NCI-H82 (cell line): ENCODE results near the gene TEX13A.
A peak's percentile ranks its signal among the peaks of the same experiment; 100 is the strongest.
"Not testable (repeated sequence)": the region's sequence is repeated elsewhere in the genome, so short reads cannot be mapped to it uniquely, and the experiment has no call there.

Experiments used
- DNase-seq: peaks from one replicate; lab custom pipeline; 2025; lab: John Stamatoyannopoulos, UW

TEX13A gene, protein sequence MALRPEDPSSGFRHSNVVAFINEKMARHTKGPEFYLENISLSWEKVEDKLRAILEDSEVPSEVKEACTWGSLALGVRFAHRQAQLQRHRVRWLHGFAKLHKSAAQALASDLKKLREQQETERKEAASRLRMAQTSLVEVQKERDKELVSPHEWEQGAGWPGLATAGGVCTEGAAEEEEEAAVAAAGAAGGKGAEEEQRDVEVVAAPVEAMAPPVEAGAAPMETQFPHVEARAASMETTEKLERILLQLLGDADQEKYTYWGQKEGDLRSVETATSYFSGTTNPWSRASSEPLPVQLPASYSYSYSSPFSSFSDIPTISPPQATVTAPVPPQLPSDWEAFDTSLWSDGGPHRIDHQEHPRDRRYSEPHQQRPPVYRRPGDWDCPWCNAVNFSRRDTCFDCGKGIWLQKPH

DNA sequence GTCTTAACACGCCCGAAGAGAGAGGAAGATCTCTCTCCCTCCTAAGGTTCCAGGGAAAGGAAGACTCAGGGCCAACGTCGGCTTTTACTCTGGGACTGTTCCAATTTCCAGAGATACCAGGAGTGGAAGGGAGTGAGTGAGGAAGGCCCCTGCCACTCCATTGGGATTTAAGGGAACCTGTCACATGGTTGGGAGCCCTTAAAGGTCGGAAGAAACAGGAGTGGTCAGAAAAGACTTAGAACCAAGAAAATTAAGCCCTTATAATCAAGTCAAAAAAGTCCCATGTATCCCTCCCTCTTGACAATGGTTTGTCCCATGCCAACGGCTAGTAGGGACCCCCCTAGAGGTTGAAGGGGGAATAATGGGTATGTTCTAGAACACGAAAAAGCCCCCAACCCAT, at the start of gene TEX13A:
TEX13A (minus strand) TSS at position 59 of the 400 bp plus-strand sequence. CDS start 297 bp downstream, outside the sequence.
- DNase-seq: no peak

DNA sequence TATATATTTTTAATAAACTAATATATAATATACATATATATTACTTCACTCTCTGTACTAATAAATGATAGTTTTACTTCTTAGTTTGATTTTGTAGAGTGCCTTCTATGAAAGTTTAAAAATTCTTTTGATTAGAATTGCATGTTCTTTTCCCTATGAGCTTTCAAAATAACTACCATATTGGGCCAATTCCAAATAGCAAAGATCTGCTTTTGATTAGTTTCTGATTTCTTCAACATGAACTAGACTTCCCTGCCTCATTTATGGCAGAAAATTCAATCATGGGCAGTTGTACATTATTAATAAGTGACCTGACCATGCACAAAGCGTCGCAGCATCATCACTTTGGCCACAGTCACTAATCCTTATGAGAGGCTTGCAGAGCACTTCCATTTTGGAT, 48.9 kb upstream of the TEX13A start:
- no peak for DNase-seq

DNA sequence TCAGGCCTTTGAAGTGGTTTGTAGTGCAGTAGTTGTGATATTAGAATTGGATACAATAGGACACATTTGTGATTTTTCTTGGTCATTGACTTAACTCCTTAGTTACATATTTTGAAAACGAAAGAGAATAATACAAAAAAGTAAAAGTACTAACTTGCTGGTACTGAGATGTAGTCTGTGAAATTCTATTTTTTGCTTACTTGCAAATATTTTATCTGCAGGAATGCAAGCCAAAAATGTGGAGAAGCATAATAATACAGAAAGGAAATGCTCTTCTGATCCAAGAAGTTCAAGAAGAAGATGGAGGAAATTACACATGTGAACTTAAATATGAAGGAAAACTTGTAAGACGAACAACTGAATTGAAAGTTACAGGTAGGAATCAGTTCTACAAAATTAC, 46.7 kb upstream of the TEX13A start:
- no peak for DNase-seq

DNA sequence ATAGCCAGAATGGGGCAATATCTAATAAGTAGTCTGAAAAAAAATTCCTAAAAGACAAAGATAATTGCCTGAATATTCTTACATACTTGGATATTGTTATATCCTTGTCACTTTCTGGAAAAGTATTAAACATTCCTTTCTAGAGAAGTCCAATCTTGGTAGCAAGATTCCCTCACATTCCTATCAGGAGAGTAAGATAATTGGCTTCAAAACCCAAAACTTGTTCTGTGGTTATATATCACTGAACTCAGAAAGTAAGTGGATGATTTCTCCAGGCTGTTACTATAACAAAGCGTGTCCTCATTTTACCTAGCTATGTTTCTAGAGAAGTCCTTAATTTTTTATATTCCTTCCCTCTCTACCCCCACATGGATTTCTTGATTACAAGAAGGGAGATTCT, 46.0 kb upstream of the TEX13A start:
- DNase-seq: no peak

DNA sequence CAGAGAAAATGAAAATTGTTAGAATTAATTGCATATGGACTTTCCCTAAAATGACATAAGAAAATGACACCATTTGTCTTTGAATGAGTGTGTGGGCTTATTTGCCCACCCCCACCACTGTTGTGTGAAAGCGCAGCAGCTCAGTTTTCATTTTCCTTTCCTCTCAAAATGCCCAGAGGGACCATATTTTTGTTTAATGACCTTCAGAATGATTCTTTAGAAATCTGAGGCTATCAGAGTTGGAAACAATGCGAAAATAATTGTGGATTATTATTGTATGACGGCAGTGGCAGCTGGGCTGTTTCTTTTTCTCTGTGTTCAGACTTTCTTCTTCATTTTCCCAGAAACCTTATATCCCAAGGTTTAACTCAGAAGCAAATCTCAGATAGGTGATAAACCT, 44.6 kb upstream of the TEX13A start:
- DNase-seq: no peak

DNA sequence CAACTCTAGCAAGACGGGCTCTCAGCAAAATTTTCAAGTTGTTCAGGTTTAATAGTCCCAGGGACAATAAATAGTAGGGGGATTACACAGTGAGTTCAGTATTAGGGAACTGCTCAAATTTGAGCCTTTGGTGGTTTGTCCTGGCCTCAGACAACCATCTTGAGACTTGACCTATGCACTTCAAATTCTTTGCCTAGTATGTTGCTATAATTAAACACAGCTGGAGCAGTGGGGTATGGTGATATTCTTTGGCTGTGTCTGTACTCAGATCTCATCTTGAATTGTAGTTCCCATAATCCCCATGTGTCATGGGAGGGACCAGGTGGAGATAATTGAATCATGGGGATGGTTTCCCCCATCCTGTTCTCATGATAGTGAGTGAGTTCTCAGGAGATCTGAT, 43.3 kb upstream of the TEX13A start:
- no peak for DNase-seq

DNA sequence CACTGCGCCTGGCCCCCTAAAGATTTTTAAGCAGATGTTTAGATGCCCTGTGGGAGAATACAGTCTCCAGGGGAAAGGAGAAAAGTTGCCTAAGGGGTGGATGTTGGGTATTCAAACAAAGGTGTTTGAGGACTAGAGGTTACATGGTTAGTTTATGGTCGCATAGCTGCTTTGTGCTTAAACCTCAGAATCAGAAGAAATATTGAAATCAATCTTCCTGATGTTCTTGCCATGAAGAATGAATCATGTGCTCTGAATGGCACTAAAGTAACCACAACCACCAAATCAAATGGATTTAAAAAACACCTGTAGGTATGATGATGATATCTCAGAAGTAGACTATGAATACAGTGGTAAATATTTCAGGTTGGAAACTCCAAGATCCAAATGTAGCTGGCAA, 42.7 kb upstream of the TEX13A start:
- no peak for DNase-seq

DNA sequence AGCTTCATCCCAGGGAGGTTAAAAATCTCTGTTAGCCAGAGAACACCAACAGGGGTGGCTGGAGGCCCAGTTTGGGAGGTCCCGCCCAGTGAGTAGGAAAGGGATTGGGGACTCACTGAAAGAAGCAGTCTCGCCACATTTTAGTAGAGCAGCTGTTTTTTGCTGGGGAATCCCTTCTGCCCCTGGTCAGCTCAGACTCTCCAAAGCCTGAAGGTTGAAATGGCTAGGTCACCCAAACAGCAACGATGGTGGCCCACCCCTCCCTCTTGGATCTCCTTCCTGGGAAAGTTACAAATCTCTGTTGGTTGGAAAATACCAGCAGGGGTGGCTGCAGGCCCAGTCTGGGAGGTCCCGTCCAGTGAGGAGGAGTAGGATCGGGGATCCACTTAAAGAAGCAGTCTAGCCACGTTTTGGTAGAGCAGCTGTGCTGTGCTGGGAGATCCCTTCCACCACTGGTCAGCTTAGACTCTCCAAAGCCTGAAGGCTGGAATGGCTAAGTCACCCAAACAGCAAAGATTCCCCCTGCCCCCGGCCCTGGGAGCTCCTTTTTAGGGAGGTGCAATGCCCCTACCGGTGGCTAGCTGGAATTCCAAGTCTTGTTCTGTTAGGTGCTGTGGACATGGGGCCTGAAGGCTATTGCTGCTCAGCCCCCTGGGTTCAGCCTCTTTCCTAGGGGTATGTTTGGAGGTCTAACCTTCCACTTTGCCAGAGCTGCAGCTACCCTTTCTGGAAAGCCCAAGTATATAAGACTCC, 40.0 kb upstream of the TEX13A start:
- peak; percentile 13 for DNase-seq

DNA sequence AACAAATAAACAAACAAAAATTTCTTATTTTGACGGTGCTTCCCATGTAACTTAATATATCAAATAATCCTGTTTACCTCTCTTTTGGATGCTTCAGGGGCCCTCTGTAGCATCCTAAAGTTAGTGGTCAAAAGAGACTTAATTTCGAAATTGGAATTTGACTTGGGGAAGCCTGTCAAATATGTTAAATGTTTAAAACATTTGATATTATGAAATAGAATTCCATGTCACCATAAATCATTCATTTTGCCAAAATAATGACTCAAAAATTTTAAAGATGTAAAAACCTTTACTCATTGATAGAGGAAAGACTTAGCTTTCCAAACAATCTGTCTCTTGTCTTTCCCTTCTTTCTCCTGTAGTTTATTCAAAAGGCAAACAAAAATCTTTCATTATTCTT, 20.6 kb upstream of the TEX13A start:
- DNase-seq: no peak

DNA sequence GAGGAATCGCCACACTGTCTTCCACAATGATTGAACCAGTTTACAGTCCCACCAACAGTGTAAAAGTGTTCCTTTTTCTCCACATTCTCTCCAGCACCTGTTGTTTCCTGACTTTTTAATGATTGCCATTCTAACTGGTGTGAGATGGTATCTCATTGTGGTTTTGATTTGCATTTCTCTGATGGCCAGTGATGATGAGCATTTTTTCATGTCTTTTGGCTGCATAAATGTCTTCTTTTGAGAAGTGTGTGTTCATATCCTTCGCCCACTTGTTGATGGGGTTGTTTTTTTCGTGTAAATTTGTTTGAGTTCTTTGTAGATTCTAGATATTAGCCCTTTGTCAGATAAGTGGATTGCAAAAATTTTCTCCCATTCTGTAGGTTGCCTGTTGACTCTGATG, 16.9 kb upstream of the TEX13A start:
- not testable (repeated sequence) for DNase-seq

DNA sequence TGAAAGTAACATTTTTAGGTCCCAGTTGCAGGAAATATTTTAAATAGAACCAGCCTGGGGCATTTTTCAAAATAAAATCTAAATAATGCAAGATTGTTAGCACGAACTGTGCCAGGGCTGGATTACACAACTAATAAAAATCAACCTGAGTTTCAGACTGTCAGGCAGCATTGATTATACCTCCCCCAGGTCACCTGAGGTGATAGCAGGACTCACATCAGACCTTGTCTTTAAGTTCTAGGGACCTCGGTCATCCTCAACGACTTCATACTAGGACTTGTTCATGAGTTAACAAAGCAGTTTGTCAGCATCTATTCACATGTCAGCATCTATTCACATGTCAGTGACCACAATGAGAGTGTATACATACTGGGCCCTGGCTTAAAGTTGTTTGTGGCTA, 8.7 kb upstream of the TEX13A start:
- no peak for DNase-seq

DNA sequence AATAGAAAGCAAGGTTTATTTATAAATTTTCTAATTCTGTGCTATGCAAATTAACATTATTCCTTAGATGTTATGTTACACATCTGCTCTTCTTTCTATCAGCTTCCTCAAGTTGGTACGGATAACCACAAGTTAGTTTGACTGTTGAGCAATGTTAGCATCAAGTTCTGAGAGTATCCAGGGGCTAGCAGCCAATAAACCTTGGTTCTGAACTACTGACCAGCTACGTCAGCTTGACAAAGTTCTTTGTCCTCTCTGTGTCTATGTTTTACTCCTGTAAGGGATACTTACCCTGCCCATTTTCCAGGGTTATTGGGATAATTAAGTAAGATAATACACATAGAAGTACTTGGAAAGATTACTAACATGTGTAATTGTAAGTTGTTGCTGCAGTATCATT, 8.1 kb upstream of the TEX13A start:
- no peak for DNase-seq

DNA sequence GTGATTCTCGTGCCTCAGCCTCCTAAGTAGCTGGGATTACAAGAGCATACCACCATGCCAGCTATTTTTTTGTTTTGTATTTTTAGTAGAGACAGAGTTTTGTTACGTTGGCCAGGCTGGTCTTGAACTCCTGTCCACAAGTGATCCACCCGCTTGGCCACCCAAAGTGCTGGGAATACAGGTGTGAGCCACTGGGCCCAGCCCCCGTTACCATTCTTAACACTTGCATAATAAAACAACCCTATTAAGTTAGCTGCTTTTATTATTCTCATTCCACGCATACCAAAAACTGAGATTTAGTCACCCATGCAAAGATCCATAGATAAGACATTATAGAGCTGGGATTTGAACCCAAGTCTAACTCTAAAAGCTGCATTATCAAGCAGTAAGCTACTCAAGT, 6.0 kb upstream of the TEX13A start:
- DNase-seq: no peak

DNA sequence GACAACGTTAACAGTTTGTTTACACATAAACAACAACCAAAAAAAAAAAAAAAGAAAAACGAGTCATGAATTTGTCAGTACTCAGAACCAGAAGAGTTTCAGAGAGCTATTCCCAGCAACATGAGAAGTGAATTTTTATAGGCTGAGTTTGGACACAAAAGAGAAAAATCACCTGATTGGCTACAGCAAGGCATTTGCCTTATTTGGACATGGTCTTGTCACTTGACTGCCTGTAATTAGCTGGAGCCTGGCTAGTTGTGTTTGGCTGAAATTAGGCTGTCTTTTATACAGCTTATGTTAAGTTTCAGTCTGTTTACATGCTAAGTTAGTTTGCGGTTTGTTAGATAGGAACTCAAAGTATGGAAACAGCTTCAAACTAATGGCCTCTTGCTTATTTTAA, 880 bp upstream of the TEX13A start:
- peak; percentile 1 for DNase-seq

DNA sequence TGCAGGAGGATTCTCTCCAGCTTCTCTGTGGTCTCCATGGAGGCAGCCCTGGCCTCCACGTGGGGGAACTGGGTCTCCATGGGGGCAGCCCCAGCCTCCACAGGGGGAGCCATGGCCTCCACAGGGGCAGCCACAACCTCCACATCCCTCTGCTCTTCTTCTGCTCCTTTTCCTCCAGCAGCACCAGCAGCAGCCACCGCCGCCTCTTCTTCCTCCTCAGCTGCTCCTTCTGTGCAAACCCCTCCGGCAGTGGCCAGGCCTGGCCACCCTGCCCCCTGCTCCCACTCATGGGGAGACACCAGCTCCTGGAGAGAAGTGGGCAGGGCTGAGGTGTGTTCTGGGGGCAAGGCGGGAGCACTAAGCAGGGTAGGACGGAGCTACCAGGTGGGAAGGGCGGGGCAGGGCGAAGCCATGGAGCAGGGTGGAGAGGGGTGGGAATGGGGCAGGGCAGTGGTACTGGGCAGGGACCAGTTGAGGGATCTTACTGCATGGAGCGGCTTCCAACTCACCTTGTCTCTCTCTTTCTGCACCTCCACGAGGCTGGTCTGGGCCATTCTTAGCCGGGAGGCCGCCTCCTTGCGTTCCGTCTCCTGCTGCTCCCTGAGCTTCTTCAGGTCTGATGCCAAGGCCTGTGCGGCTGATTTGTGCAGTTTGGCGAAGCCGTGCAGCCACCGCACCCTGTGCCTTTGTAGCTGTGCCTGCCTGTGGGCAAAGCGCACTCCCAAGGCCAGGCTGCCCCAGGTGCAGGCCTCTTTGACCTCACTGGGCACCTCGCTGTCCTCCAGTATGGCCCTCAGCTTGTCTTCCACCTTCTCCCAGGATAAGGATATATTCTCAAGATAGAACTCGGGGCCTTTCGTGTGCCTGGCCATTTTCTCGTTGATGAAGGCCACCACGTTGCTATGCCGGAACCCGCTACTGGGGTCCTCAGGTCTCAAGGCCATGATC, 766 bp downstream of the TEX13A start:
- DNase-seq: no peak

DNA sequence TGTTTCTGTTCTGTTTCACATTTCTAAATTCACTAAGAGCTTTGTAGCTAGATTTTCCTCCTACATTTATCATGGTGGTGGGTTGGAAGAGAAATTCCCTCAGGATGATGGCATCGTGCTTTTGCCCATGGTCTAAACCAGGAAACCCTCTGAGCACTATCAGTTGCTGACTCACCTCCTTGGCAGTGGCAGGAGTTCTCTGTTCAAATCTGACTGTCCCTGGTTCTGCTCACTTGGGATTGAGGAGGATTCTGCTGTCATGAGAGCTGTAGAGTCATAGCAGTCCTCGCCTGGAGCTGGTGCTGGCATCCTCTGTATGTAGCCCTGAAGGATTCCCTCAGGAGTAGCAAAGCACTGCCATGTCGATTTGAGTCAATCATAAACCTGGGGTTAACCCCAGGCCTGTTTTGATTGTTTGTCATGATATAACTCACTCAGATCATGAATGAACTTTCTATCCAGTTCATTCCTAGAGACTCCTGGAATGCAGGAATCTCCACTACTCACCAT, 9.4 kb downstream of the TEX13A start:
- DNase-seq: no peak

DNA sequence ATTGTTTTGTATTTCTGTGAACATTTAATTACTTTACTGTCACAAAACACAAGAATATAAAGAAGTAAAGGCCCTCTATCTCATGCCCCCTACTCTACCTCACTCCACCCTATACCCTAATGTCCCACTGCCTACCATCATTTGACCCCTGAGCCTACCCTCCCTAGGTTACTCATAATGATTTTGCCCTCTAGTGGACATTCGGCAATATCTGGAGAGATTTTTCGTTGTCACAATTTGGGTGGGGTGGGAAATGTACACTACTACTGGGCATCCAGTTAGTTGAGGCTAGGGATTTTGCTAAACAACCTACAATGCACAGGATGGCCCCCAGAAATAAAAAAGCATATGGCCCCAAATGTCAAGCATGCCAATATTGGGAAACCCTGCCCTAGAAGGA, 10.2 kb downstream of the TEX13A start:
- peak; percentile 38 for DNase-seq

DNA sequence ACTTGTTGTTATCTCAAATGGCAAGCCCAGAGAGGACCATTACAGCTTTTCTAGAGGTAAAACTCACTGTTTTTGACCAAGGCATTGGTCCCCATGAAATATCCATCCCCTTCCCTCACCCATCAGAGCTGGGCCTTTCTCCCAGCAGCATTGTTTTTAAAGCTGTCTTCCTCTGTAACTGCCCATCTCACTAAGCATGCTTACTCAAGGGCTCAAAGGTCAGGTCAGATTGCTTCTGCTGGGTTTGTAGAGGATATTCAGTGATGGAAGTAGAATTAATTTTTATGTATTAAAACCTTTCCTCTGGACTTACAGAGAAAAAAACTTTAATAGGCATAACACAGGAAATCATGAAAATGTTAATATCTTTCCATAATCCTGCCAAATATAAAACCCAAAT, 11.1 kb downstream of the TEX13A start:
- no peak for DNase-seq

DNA sequence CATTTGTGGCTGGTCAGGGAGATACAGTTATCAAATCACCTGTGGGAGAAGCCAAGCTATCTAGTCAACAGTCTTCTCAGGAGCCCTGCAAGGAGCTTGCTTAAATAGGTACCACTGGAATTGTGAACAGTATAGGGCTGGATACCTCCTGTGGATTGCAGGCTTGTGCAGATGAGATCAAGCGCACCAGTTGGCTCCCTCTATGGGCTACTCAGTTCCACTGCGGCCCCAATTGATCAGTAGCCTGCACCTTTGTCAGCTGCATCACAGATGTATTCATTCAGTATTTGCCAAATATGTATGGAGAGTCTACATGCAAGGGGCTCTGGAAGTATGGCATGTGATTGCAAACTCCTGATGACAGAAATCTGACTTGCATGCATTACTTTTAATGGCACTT, 28.6 kb downstream of the TEX13A start:
- peak; percentile 74 for DNase-seq

DNA sequence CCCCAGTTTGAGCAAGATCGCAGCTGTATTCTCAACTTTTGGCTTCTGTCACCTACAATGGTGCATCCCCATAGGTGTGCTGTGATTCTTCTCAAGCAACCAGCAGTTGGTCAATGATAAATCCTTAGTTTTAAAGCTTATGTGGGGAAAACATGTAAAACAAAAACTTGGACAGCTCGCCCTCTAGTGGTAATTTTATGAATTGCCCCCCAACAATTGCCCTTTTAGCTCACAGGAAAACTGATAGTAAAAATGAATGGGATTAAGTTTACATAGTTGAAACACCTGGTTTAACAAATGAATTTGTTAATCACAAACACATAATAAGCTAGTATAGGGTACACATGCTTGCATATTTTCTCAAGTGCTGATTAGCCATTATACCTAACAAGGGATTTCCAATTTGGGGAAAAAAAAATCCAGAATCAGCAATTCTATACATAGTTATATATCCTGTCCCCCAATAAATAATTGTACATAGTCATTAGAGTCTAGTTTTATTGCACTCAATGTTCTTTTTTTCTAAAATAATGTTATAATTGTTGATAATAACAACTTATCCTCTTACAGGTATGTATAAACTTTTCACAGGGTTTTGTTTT, 30.1 kb downstream of the TEX13A start:
- DNase-seq: peak; percentile 74

DNA sequence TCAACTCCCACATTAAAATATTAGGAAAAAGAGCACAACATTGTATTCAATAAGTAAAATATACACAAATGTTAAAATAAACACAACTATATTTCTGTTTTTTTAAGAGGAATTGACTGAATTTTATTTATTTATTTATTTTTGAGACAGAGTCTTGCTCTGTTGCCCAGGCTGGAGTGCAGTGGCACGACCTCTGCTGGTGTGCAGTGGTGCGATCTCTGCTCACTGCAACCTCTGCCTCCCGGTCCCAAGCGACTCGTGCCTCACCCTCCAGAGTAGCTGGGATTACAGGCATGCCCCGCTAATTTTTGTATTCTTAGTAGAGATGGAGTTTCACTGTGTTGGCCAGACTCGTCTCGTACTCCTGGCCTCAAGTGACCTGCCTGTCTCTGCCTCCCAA, 31.4 kb downstream of the TEX13A start:
- DNase-seq: no peak

DNA sequence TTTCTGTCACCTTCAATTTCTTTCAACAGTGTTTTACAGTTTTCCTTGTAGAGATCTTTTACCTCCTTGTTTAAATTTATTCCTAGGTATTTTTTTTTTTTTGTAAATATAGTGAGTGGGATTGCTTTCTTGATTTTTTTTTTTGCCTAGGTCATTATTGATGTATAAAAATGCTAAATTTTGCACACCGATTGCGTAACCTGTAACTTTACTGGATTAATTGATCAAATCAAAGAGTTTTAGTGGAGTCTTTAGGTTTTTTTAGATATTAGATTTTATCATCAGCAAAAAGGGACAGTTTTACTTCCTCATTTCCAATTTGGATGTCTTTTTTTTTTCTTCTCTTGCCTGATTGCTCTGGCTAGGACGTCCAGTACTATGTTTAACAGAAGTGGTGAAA, 40.9 kb downstream of the TEX13A start:
- no peak for DNase-seq
